Ramos (cell line): ENCODE measurements around the gene FOXS1.

Experiments
- in situ Hi-C: fragments of 300-500 bp; cut with MboI; formaldehyde crosslinking; loops from one replicate; pipeline ENCODE4 v1.14.3; 2022; ENCODE audit warnings: low sequenced_read_pairs; ENCODE audit not compliant: unreplicated experiment

FOXS1 gene

GRCh38 chr20:31861385-31862156 is 16.2 kb upstream of the FOXS1 start:
- in situ Hi-C loops: no loop called here

GRCh38 chr20:31861135-31861384 is 15.7 kb upstream of the FOXS1 start:
- in situ Hi-C loops: no loop called here

GRCh38 chr20:31860390-31861134 is 15.2 kb upstream of the FOXS1 start:
- in situ Hi-C loops: no loop called here

- in situ Hi-C loops: loop anchor here (10.0 kb wide), 2 partner anchors 95 to 235 kb away; partner anchors contain the start of gene PDRG1
Observed at GRCh38 chr20:31859998-31860380, 14.6 kb upstream of the FOXS1 start.

GRCh38 chr20:31859266-31859997 is 14.0 kb upstream of the FOXS1 start:
- in situ Hi-C loops: loop anchor here (10.0 kb wide), 2 partner anchors 95 to 235 kb away; partner anchors contain the start of gene PDRG1

GRCh38 chr20:31858760-31859083 is 13.3 kb upstream of the FOXS1 start:
- in situ Hi-C loops: loop anchor here (10.0 kb wide), 2 partner anchors 96 to 236 kb away; partner anchors contain the start of gene PDRG1

GRCh38 chr20:31857861-31858759 is 12.7 kb upstream of the FOXS1 start:
- in situ Hi-C loops: loop anchor here (10.0 kb wide), 2 partner anchors 97 to 237 kb away; partner anchors contain the start of gene PDRG1

- in situ Hi-C loops: loop anchor here (10.0 kb wide), 2 partner anchors 98 to 238 kb away; partner anchors contain the start of gene PDRG1
Observed at GRCh38 chr20:31856516-31856915, 11.1 kb upstream of the FOXS1 start.

GRCh38 chr20:31853481-31853880 is 8.1 kb upstream of the FOXS1 start:
- in situ Hi-C loops: loop anchor here (10.0 kb wide), 2 partner anchors 101 to 241 kb away; partner anchors contain the start of gene PDRG1

GRCh38 chr20:31851240-31851955 is 6.0 kb upstream of the FOXS1 start:
- in situ Hi-C loops: loop anchor here (10.0 kb wide), 2 partner anchors 103 to 243 kb away; partner anchors contain the start of gene PDRG1

- in situ Hi-C loops: no loop called here
Observed at GRCh38 chr20:31849306-31849930, 4.0 kb upstream of the FOXS1 start.

GRCh38 chr20:31848088-31848999 is 2.9 kb upstream of the FOXS1 start:
- in situ Hi-C loops: no loop called here

- in situ Hi-C loops: no loop called here
Observed at GRCh38 chr20:31846793-31847138, 1.4 kb upstream of the FOXS1 start.

GRCh38 chr20:31844737-31845299 is 586 bp downstream of the FOXS1 start:
- in situ Hi-C loops: no loop called here

- in situ Hi-C loops: no loop called here
Observed at GRCh38 chr20:31843881-31844280, 1.5 kb downstream of the FOXS1 start.

- in situ Hi-C loops: no loop called here
Observed at GRCh38 chr20:31843288-31843687, 2.1 kb downstream of the FOXS1 start.

- in situ Hi-C loops: no loop called here
Observed at GRCh38 chr20:31842471-31843157, 2.8 kb downstream of the FOXS1 start.
